Left ventricle myocardium inferior (tissue), 1 donor: ENCODE measurements around the gene HSF2BP. TPM values are rescaled to one million over a fixed set of nuclear protein-coding genes. Genes with fewer than 3 reads are reported as not detected.
A peak's percentile ranks its signal among the peaks of the same experiment; 100 is the strongest.

Source experiments
- DNase-seq: peaks from one replicate; pipeline ENCODE4 v3.0.0-alpha.2; 2020
- H3K27ac ChIP-seq: fragments of 200-600 bp; replicated peaks from 2 replicates; pipeline ENCODE4 v1.8.0; 2021
- H3K27me3 ChIP-seq: fragments of 200-600 bp; 2 replicates; pipeline ENCODE4 v1.8.0; 2021; ENCODE audit warnings: low read depth
- H3K36me3 ChIP-seq: fragments of 200-600 bp; 2 replicates; pipeline ENCODE4 v1.8.0; 2021
- H3K4me1 ChIP-seq: fragments of 200-600 bp; 2 replicates; pipeline ENCODE4 v1.8.0; 2021
- H3K4me3 ChIP-seq: fragments of 200-600 bp; 2 replicates; pipeline ENCODE4 v1.8.0; 2021; ENCODE audit warnings: mild to moderate bottlenecking, moderate library complexity
- H3K9me3 ChIP-seq: fragments of 200-600 bp; replicated peaks from 2 replicates; pipeline ENCODE4 v1.8.0; 2021
- intact Hi-C: fragments of 100-400 bp; cut with micrococcal nuclease; formaldehyde crosslinking; loops from one replicate; pipeline ENCODE4 v1.11.0; 2022
- total RNA-seq: library from RNA; stranded (reverse); fragmentation: NEBNext Ultra II Directional; extraction: Animal tissue kit (Norgen Biotek cat#: 25700); gene quantifications from one replicate; pipeline ENCODE4 v1.2.1, GENCODE V29; 2021
- TF ChIP-seq, protein P1 (sequence below): fragments of 200-600 bp; IDR thresholded peaks from 2 replicates; pipeline ENCODE4 v1.8.0; 2021; ENCODE audit warnings: antibody characterized with exemption, mild to moderate bottlenecking, borderline replicate concordance
- donor health status: DM: no; HTN: yes; CAD: no; lungs with severe emphysema.

Gene HSF2BP
- total RNA-seq, 1 donor from 2014 or later = 0.16 TPM

DNA sequence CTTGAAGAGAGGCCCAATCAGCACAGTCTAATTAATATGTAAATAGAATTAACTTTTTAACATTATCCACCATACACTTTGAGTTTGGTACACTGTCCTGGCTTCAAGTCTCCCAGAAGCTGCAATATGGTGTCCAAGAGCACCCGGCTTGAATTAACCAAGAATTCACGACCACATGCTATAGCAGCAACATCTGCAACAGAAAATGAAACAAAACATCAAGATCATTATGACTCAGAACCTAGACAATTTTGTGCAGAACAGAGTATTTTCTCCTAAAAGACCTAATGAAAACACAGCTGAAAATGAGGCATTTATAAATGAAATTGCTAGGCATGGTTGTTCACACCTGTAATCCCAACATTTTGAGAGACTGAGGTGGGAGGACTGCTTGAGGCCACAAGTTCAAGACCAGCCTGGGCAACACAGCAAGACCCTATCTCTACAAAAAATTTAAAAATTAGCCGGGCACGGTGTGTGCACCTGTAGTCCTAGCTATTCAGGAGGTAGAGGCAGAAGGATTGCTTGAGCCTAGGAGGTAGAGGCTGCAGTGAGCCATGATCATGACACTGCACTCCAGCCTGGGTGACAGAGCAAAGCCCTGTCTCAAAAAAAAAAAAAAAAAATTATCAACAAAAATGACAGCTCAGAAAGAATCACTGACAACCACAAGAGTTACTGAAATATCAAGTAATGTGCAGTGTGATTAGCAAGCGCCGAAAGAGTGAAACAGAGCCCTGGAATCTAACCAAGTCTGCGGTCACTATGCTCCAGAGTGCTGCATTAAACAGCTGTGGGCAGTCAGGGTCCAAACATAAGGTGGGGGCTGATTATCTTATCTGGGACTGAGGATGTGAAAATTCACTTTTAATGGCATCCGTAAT is 45.3 kb downstream of the HSF2BP start:
- no peak overlapping the region for H3K4me3 ChIP-seq
- no peaks in the 10 kb centered on the region for H3K36me3 ChIP-seq
- intact Hi-C loops = no loop called here
- H3K27ac ChIP-seq = no peak overlapping the region
- peaks cover 18% of the 10 kb centered on the region for H3K4me1 ChIP-seq
- TF ChIP-seq, protein P1, sequence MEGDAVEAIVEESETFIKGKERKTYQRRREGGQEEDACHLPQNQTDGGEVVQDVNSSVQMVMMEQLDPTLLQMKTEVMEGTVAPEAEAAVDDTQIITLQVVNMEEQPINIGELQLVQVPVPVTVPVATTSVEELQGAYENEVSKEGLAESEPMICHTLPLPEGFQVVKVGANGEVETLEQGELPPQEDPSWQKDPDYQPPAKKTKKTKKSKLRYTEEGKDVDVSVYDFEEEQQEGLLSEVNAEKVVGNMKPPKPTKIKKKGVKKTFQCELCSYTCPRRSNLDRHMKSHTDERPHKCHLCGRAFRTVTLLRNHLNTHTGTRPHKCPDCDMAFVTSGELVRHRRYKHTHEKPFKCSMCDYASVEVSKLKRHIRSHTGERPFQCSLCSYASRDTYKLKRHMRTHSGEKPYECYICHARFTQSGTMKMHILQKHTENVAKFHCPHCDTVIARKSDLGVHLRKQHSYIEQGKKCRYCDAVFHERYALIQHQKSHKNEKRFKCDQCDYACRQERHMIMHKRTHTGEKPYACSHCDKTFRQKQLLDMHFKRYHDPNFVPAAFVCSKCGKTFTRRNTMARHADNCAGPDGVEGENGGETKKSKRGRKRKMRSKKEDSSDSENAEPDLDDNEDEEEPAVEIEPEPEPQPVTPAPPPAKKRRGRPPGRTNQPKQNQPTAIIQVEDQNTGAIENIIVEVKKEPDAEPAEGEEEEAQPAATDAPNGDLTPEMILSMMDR = no peak
- DNase-seq = no peak
- no peaks in the 10 kb centered on the region for H3K9me3 ChIP-seq
- H3K27me3 ChIP-seq = no peaks in the 10 kb centered on the region

DNA sequence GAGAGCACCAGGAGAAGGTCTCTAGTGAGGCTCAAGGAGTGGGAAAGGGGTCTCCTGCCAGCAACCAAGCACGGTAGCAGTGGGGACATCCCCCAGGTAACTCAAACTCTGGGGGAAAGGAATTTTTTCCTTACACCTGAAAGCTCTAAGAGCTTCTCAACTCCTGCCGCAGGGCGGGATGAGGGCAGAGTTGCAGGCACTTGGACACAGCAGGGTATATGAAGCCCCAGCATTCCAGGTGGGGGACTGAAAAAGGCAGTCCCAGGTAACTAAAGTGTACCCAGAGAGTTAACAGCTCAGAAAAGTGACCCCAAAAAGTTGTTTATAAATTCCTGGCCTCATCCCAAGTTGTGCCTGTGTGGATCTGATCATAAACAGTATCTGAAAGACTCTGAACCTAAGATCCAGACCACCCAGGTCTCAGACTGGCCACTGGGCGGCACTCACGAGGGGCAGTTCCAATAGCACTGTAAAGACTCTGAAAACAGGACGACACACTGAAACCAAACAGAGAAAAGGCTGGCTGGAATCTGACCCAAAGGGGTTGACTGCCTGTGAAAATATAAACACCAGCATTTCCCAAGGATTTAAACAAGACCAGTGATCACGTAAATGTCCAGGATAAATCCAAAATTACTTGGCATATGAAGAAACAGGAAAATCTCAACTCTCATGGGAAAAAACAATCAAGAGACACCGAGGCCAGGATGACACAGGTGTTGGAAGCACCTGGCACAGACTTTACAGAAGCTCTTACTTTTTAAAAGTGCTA is 47.5 kb downstream of the HSF2BP start:
- Histone ChIP-seq H3K9me3 (peaks cover 4% of the 10 kb centered on the region), H3K4me1 (peaks cover 18% of the 10 kb centered on the region), H3K27me3 (no peaks in the 10 kb centered on the region), H3K4me3 (no peak overlapping the region), H3K27ac (no peak overlapping the region), H3K36me3 (no peaks in the 10 kb centered on the region)
- TF ChIP-seq, protein P1 = peak; percentile 84
- intact Hi-C loops = no loop called here
- peak; percentile 70 for DNase-seq

DNA sequence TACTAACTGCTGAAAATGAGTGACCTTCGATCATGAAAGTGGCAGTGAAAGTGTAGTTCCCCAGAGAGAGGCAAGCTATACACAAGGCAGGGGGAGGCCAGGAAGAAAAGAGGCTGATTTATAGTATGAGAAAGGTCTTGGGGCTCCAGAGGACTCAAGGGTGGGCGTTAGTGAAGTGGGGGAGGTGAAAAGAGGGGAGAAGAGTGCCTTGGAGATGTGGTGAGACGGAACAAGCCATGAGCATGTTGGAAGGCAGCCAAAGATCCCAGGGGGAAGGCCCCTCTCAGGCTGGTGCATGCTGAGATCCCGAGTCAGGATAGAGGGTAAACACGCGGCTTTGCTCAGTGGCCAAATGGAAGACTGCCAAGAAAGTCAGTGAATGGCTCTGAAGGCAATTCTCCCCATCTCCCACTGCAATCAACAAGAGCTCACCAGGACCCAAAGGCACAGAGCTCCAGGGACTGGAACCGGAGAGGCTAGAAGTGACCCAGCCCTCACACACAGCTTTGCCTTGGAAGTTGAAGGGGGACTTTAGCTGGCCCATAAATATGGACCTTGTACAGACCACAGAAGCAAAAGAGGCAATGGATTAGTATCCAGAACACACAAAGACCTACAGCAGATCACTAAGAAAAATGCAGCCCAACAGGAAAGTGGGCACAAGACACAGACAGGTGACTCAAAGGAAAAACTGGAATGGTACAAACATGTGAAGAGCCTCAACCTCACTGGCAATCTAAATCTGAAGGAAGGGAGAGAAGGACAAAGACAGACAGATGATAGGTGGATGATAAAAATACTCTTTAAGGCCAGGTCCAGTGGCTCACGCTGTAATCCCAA is 49.6 kb downstream of the HSF2BP start:
- Histone ChIP-seq H3K36me3 (no peaks in the 10 kb centered on the region), H3K4me3 (no peak overlapping the region), H3K27ac (no peak overlapping the region), H3K4me1 (peaks cover 23% of the 10 kb centered on the region), H3K9me3 (peaks cover 4% of the 10 kb centered on the region), H3K27me3 (no peaks in the 10 kb centered on the region)
- TF ChIP-seq, protein P1 = no peak
- intact Hi-C loops = no loop called here
- no peak for DNase-seq

DNA sequence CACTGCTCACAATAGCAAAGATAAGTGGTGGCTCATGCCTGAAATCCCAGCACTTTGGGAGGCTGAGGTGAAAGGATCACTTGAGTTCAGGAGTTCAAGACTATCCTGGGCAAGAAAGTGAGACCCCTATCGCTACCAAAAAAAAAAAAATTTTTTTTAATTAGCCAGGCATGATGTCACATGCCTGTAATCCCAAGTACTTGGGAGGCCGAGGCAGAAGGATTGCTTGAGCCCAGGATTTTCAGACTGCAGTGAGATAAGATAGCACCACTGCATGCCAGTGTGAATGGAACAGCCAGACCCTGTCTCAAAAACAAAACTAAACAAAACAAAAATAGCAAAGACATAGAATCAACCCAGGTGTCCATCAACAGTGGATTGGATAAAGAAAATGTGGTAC is 50.6 kb downstream of the HSF2BP start:
- Histone ChIP-seq H3K36me3 (no peaks in the 10 kb centered on the region), H3K9me3 (peaks cover 4% of the 10 kb centered on the region), H3K4me3 (no peak overlapping the region), H3K4me1 (peaks cover 24% of the 10 kb centered on the region), H3K27ac (no peak overlapping the region), H3K27me3 (no peaks in the 10 kb centered on the region)
- DNase-seq = no peak
- intact Hi-C loops = no loop called here
- TF ChIP-seq, protein P1 = no peak

DNA sequence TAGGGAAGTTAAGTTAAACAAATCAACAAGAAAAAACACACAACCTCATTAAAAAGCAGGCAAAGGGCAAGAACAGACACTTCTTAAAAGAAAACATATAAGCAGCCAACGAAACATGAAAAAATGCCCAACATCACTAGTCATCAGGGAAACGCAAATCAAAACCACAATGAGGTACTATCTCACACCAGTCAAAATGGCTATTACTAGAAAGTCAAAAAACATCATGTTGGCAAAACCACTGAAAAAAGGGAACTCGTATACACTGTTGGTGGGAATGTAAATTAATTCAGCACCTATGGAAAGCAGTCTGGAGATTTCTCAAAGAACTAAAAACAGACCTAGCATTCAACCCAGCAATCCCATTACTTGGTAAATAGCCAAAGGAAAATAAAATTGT is 51.1 kb downstream of the HSF2BP start:
- H3K36me3 ChIP-seq = no peaks in the 10 kb centered on the region
- intact Hi-C loops = no loop called here
- H3K4me1 ChIP-seq = peaks cover 28% of the 10 kb centered on the region
- H3K27ac ChIP-seq = no peak overlapping the region
- no peaks in the 10 kb centered on the region for H3K27me3 ChIP-seq
- H3K4me3 ChIP-seq = no peak overlapping the region
- DNase-seq = no peak
- H3K9me3 ChIP-seq = peaks cover 4% of the 10 kb centered on the region
- TF ChIP-seq, protein P1 = no peak
